ENCODE data around the gene EEF2. TPM values are rescaled to one million over a fixed set of nuclear protein-coding genes. Genes with fewer than 3 reads are reported as not detected.
"Not testable (repeated sequence)": the region's sequence is repeated elsewhere in the genome, so short reads cannot be mapped to it uniquely, and the experiment has no call there.

The EEF2 gene
- total RNA-seq, 1 donor from 2014 or later, result 1,974 TPM

- ATAC-seq (ENCODE audit: poor library complexity); DNase-seq; intact Hi-C loops (cut with DNase I): not testable (repeated sequence)
Measured at GRCh38 chr19:3998667-3999412, 13.6 kb upstream of the EEF2 start.

DNA sequence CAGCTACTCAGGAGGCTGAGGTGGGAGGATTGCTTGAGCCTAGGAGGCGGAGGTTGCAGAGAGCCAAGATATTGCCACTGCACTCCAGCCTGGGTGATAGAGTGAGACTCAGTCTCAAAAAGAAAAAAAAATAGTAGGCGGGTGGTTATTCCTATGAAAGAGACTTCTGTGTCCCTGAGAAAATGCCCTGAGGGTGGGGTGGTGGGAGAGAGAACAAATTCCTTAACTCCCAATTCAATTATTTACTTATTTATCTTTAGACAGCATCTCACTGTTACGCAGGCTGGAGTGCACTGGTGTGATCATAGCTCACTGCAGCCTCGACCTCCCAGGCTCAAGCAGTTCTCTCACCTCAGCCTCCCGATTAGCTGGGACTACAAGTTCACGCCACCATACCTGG is 10.3 kb upstream of the EEF2 start:
- ATAC-seq (ENCODE audit: poor library complexity), result no peak
- no peak for DNase-seq
- intact Hi-C loops (cut with DNase I), result no loop called here

- DNase-seq (no peak), ATAC-seq (ENCODE audit: poor library complexity) (no peak)
- intact Hi-C loops (cut with DNase I), result no loop called here
Measured at GRCh38 chr19:3990815-3991117, 5.5 kb upstream of the EEF2 start.

GRCh38 chr19:3987619-3988371 is 2.5 kb upstream of the EEF2 start:
- intact Hi-C loops (cut with DNase I), result loop anchor here (5.0 kb wide), 1 partner anchor 220 kb away; no protein-coding TSS in a partner anchor
- DNase-seq (peak; percentile 95), ATAC-seq (ENCODE audit: poor library complexity) (peak; percentile 27)

GRCh38 chr19:3986260-3987041 is 1.2 kb upstream of the EEF2 start:
- ATAC-seq (ENCODE audit: poor library complexity) (peak; percentile 71), DNase-seq (no peak)
- intact Hi-C loops (cut with DNase I), result loop anchor here (5.0 kb wide), 1 partner anchor 221 kb away; no protein-coding TSS in a partner anchor

DNA sequence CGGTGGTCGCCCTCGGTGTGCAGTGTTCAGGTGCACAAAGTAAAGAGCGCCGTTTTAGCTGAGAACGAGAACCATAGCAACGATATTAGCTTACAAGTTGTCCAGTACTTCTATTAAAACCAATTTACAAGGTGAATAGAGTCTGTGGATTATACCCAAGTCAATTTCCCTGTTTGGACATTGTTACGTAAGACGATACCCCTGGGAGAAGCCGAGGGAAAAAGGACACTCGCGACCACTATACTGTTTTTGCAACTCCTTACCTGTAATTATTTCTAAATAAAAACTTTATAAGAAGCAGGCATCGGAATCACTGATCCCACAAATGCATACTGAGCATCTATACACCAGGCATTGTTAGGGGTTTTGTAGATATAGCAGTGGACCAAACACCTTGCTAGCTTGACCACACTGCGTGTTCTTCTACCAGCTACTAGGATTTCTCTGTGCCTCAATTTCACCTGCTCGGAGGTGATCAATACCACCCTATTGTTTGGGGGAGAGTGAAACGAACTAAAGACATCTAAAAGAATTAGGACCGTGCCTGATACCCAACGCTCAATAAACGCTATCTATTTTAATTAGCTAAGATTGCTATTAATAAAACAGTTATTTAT is 488 bp upstream of the EEF2 start:
- ATAC-seq (ENCODE audit: poor library complexity) (peak; percentile 0), DNase-seq (no peak)
- intact Hi-C loops (cut with DNase I), result loop anchor here (5.0 kb wide), 1 partner anchor 222 kb away; no protein-coding TSS in a partner anchor

- DNase-seq (no peak), ATAC-seq (ENCODE audit: poor library complexity) (peak; percentile 0)
- intact Hi-C loops (cut with DNase I), result no loop called here
Measured at GRCh38 chr19:3984584-3984907, 717 bp downstream of the EEF2 start.

DNA sequence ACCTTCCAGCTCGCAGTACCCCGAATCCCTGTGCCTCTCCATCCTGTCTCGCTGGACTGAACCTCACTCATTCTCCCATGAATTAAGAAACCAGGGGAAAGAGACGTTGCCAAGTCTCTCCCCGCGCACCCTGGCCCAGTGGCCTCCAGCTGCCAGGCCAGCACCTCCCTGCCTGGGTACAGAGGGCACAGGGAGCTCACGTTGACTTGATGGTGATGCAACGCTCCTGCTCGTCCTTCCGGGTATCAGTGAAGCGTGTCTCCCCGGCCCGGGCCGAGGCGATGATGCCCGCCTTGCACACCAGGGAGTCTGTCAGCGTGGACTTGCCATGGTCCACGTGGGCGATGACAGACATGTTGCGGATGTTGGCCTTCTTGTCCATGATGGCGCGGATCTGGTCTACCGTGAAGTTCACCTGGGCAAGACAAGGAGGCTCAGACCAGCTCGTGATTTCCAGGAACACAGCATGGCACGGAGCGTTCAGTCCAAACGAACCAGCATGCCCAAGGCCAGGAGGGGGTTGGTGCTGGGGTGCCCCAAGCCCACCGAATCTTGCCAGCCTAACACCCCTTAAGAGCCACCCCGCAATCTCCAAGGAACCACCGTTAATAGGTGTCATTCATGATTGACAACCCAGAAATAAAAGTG is 1.2 kb downstream of the EEF2 start:
- intact Hi-C loops (cut with DNase I), result no loop called here
- DNase-seq (no peak), ATAC-seq (ENCODE audit: poor library complexity) (no peak)

GRCh38 chr19:3983542-3983914 is 1.7 kb downstream of the EEF2 start:
- ATAC-seq (ENCODE audit: poor library complexity), result no peak
- intact Hi-C loops (cut with DNase I), result no loop called here
- no peak for DNase-seq

GRCh38 chr19:3982701-3983541 is 2.3 kb downstream of the EEF2 start:
- intact Hi-C loops (cut with DNase I), result no loop called here
- no peak for ATAC-seq (ENCODE audit: poor library complexity)

GRCh38 chr19:3981736-3982681 is 3.3 kb downstream of the EEF2 start:
- intact Hi-C loops (cut with DNase I), result no loop called here
- DNase-seq (no peak), ATAC-seq (ENCODE audit: poor library complexity) (no peak)

More at GRCh38 chr19:3982701-3983541, 2.3 kb downstream of the EEF2 start:
- DNase-seq, result no peak

DNA sequence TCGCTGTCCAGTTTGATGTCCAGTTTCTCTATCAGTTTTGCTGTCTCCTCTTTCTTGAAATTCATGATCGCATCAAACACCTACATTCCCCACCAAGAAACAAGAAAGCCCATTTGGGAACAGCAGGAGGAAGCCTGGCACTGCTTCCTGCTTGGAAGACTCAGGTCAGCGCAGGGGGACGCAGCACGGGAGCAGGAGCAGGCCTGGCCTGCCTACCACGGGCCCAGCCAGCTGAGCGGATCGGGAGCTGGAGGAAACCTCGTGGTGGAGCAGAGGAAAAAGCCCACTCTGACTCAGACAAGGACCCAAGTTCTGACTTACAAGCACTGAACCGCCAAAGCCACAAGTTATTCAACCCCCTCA is 3.9 kb downstream of the EEF2 start:
- no peak for ATAC-seq (ENCODE audit: poor library complexity)
- intact Hi-C loops (cut with DNase I), result no loop called here
- DNase-seq, result no peak

DNA sequence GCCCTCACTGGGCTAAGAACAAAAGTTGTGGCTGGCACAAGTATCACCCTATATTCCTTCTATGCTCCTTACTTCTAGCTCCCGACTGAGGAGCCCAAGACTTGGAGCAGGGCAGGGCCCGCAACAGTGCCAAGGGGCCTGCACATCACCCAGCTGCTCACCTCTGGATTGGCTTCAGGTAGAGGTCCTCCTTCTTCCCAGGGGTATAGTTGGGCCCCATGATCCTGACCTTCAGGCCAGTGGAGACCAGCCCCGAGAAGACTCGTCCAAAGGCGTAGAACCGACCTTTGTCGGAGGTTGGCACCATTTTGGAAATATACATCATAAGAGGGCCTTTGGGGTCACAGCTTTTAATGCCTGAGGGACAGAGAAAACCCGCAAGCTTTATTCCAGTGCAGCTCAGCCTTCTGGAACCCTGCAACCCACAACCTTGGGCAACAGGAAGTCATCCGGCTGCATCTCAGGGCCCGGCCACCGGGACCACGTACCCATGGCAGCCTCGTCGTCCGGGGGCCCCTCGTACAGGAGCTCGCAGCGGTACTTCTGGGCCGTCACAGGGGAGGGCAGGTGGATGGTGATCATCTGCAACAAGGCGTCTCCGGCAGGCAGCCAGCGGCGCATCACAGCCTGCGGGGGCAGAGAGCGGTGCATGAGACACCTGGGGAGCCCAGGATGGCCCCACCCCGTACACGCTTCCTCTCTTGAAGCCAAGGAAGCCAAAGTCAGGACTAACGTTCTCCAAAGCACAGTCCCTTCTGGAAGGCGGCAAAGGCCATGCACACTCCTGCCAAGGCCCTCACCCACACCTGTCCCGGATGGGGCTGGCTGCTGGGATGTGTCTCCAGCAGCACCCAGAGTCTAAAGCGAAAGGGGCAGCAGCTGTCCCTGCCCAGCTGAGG is 4.7 kb downstream of the EEF2 start:
- DNase-seq, result no peak
- no peak for ATAC-seq (ENCODE audit: poor library complexity)
- intact Hi-C loops (cut with DNase I), result no loop called here

GRCh38 chr19:3979674-3980352 is 5.5 kb downstream of the EEF2 start:
- no peak for ATAC-seq (ENCODE audit: poor library complexity)
- intact Hi-C loops (cut with DNase I), result no loop called here
- no peak for DNase-seq

GRCh38 chr19:3979289-3979673 is 6.0 kb downstream of the EEF2 start:
- intact Hi-C loops (cut with DNase I), result no loop called here
- no peak for DNase-seq
- ATAC-seq (ENCODE audit: poor library complexity), result no peak

Measured in Right ventricle myocardium superior (tissue), 1 donor.